HG03039 (cell line): Measurements from ENCODE around the gene BCL2L1.
"Not testable (repeated sequence)": the region's sequence is repeated elsewhere in the genome, so short reads cannot be mapped to it uniquely, and the experiment has no call there.

Experiments used
- ATAC-seq: cut with Tn5 transposase; IDR thresholded peaks from one replicate; pipeline ENCODE4 v1.9.1; 2021; ENCODE audit warnings: mild to moderate bottlenecking, moderate library complexity; ENCODE audit not compliant: unreplicated experiment

The BCL2L1 gene

DNA sequence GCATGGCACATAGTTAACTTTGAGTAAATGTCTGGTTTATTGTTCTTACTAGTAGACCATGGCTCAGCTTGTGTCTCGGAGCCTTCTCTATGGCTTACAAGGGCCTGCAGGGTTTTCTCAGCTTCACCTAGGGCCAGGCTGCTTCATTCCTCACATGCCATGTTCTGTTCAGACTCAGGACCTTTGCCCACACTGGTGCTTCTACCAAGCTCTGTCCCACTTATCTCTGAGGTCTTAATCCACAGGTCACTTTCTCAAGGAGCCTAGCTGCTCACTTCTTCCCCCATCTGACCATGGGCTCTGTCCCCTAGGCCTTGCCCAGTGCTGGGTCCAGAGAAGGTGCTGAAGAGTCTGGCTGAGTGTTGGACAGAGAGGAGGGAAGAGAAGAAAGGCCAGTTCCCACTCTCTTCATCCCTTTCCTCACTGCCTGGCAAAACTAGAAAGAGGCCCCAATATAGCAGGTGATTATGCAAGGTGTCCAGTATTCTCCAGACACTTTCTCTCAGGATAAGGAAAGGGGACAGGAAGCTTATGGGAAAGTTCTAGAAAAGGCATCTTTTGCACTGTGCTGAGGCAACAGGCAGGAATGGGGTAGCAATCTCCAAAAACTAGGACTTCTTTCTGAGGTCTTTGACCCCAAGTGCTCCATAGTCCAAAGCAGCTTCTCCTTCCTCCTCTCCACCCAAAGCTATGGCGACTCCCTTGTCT, 45.0 kb downstream of the BCL2L1 start:
- ATAC-seq = no peak

- ATAC-seq = no peak
Measured at GRCh38 chr20:31676609-31676989, 46.1 kb downstream of the BCL2L1 start.

DNA sequence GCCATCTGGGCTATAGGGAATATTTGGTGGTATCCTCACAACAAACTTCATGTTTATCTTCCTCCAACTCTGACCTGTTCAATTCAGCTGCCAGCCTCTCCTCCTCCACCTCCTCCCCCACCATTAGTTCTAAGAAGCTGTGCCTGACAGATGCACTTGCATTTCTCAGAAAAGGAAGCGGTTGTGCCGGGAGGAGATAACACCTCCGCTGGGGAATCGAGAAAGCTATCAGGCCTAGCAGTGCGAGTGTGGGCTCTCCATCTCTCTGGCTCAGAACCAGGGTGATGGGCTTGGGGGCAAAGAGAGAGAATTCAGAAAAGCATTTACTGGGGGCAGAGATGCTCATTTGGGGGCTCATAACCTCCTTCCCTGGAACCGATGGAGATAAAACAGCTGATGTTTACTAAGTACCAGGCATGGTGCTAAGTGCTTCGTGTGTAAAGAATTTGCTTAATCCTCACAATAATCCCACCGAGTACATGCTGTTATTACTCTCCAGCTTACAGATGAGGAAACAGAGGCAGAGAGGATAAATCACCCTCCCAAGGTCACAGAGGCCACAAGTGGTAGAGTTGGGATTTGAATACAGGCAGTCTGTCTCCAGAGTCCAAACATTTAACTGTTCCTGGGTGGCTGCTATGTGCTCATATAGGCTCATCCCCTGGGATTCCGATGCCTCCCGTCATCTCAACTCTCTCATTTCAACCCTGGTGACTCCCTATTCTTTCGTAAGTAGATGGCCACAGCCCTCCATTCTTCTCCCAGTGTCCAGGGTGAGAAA, 46.6 kb downstream of the BCL2L1 start:
- ATAC-seq = no peak

DNA sequence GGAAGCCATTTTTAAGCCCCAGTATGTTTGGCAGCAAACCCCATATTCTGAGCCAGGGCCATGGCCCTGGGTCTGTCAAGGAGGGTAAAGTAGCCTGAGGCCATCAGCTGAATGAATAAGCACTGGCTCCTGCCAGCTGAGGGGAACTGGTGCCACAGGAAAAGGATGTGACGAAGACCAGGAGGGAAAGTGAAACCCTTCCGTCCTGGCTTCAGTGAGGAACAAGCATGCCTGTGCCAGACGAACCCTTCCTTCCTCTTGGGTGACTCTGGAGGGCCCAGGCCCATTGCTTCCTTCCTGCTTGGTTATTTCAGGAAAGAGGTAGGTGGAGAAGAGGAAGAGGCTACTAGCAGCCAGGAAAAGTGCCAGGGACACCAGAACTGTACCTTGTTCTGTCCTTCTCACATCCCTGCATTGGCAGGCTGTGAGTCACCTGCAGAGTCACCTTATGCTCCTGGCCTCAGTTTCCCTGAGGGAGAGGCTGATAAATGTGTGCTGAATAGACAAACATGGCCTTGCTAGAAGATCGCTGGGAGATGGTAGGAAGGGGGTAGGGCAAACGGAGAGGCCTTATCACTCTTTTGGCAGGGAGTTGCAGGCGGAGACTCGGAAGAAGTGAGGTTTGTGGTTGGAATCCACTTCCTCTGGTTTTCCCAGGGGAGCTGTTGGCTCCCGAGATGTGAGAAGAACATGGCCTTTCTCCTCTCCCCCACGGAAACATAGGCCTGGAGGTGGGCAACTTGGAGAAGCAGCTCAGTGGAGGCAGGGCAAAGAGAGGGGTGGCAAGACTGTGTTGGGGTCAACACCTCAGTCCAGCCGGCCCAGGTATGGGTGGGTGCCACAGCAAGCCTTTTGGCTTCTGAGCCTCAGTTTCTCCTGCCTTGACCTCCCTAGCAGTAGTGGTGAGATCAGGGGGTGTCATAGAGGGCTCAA, 47.5 kb downstream of the BCL2L1 start:
- peak; percentile 48 for ATAC-seq

GRCh38 chr20:31673943-31674463, 48.7 kb downstream of the BCL2L1 start:
- ATAC-seq = no peak

- no peak for ATAC-seq
Measured at GRCh38 chr20:31673435-31673834, 49.2 kb downstream of the BCL2L1 start.

- ATAC-seq = no peak
Measured at GRCh38 chr20:31671324-31671723, 51.3 kb downstream of the BCL2L1 start.

GRCh38 chr20:31670371-31671228, 52.1 kb downstream of the BCL2L1 start:
- ATAC-seq = no peak

- no peak for ATAC-seq
Measured at GRCh38 chr20:31669876-31670275, 52.8 kb downstream of the BCL2L1 start.

GRCh38 chr20:31668944-31669343, 53.7 kb downstream of the BCL2L1 start:
- ATAC-seq = not testable (repeated sequence)

DNA sequence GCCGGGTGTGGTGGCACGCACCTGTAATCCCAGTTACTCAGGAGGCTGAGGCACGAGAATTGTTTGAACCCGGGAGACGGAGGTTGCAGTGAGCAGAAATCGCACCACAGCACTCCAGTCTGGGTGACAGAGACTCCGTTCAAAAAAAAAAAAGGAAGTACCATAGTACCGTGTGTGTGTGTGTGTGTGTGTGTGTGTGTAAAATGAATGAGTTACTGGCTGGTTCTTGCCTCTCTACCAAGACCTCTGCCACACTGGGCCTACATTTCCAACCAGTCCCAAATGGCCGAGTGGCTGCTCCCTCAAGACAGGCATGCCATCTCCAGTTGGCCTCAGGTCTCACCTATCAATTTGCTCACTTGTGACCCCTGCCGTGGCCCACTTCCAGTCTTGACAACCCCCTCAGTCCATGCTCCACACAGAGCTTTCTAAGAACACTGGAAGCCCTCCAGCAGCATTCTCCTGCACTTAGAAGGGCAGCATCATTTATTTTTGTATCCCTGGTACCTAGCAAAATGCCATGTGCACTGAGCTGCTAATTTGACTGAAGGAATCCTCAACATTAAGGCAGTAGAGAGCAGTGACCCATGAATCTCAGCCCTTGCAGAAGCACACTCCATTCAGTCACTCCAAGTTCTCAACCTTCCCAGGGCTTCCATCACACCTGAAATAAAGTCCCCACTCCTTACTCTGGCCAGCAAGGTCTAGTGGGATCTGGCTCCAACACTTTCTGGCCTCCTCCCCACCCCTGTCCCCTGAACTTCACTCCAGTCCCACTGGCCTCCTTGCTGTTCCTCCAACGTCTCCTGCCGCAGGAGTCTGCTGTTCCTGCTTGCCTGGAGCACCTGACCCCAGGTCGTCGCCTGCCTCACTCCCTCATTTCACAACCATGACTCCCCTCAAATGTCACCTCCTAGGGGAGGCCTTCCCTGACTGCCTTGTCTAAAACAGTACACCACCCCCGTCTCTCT, 55.1 kb downstream of the BCL2L1 start:
- ATAC-seq = no peak

- ATAC-seq = no peak
Measured at GRCh38 chr20:31666258-31667042, 56.2 kb downstream of the BCL2L1 start.

- no peak for ATAC-seq
Measured at GRCh38 chr20:31665753-31666152, 56.9 kb downstream of the BCL2L1 start.

DNA sequence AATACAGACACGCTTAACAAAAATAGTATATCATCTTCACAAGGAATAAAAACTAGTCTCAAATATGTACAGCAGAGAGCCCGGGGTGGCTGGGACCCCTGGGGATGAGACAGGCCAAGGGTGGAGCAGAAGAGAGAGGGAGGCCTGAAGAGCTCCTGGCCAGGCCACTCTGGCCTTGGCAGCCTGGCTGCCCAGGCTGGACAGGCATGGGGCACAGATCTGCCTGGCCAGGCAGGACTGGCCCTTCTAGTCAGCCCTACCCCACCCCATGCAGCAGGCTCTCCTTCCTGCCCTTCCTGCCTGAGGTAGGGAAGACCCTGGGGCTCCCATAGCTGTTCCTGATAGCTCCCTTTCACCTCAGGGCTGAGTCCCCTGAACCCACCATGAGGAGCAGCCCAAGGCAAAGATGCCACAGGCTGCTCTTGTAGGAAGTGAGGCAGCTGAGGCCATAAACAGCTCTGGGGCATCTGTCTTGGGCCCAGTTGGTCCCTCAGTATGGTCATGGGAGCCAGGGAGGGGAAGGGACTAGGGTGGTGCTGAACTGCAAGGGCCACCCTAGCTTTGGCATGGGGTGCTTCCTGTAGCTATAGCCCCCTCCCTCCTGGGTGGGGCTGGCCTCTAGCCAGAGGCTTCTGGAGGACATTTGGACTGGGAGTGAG, 57.8 kb downstream of the BCL2L1 start:
- no peak for ATAC-seq

DNA sequence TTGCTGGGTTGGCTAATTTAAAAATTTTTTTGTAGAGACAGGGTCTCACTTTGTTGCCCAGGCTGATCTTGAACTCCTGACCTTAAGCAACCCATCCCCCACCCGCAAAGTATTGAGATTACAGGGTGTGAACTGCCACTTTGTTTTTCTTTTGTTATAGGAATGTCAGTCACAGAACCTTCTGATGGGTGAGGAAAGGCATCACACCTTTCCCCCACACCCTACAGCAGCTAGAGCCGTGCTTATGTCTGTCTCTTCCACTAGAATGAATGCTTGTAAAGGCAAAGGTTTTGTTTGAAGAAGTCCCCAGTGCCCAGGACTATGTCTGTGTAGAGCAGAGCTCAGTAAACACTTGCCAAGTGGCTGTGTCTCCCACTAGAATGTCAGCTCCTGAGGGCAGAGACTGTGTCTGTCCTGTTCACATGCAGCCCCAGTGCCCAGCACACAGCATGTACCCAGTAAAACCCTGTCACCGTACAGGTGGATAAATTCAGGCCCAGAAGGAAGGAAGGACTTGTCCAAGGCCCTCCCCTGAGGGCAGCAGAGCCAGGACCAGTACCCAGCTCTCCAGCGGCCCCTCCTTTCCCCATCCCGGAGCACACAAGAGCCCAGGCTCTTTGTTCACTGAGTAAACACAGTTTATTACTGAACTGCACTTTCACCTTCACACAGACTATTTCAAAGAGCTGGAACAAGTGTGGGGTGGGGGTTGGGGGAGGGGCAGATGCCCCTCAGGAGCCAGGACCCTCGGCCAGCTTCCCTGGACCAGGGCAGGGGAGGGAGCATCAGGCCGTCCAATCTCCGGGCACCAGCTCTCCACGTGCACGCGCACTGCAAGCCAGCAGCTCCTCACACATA, 58.6 kb downstream of the BCL2L1 start:
- no peak for ATAC-seq

DNA sequence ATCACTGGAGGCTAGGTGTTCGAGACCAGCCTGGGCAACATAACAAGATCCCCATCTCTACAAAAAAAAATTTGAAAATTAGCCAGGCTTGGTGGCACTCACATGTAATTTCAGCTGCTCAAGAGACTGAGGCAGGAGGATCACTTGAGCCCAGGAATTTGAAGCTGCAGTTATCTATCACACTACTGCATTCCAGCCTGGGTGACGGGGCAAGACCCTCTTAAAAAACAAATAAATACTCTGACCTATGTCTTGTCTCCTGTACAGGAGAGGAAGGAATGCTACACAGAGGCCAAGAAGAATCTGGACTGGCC, 59.2 kb downstream of the BCL2L1 start:
- ATAC-seq = no peak

DNA sequence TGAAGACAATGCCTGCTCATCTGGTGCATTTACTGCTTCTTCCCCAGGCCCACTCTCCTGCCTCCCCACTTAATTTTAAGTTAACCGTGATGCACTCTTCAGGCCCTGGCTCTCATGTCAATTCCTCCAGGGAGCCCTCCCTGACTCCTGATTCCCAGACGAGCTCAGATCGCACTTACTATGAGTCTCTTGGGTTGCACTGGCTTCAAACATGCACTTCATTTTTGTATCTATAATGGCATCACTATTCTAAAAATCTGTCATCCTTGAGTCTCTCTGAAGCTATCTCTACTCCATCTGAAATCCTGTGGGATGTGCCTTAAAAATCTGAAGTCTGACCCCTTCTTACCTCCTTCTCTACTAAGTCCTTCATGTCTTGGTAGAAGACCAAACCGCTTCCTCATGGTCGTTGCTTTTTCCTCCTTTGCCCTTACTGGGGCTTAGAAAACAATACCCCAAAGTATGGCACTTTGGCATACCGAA, 60.3 kb downstream of the BCL2L1 start:
- ATAC-seq = no peak
